HepG2 (cell line): ENCODE results near the gene OGA. TPM values are rescaled to one million over a fixed set of nuclear protein-coding genes. Genes with fewer than 3 reads are reported as not detected.

Experiments
- ARNTL ChIP-seq: sonication (generic); formaldehyde crosslinking; IDR thresholded peaks from 2 replicates; pipeline ENCODE4 v1.4.0; 2020; ENCODE audit warnings: mild to moderate bottlenecking, missing genetic modification reagents
- E2F1 ChIP-seq: sonication (generic); formaldehyde crosslinking; IDR thresholded peaks from 2 replicates; pipeline ENCODE4 v1.5.0; 2020; ENCODE audit warnings: missing genetic modification reagents
- EZH2 ChIP-seq: conservative IDR thresholded peaks from 2 replicates; pipeline ENCODE4 v1.6.1; 2012; ENCODE audit warnings: mild to moderate bottlenecking, low read depth, low read length, moderate library complexity
- HIC2 ChIP-seq: sonication (generic); formaldehyde crosslinking; IDR thresholded peaks from 2 replicates; pipeline ENCODE4 v1.9.0; 2022; ENCODE audit warnings: low read depth, missing genetic modification reagents
- ISL2 ChIP-seq: sonication (generic); formaldehyde crosslinking; IDR thresholded peaks from 2 replicates; pipeline ENCODE4 v1.5.0; 2020; ENCODE audit warnings: missing genetic modification reagents
- KLF6 ChIP-seq: IDR thresholded peaks from 2 replicates; pipeline ENCODE4 v1.8.0; 2016; ENCODE audit warnings: missing biosample characterization, missing genetic modification reagents
- MAFF ChIP-seq: IDR thresholded peaks from 2 replicates; pipeline ENCODE4 v1.6.1; 2011; ENCODE audit warnings: low read depth, low read length, improper control_type of control experiment
- PRDM4 ChIP-seq: sonication (generic); formaldehyde crosslinking; IDR thresholded peaks from 2 replicates; pipeline ENCODE4 v1.9.0; 2021; ENCODE audit warnings: missing genetic modification reagents, borderline replicate concordance
- PREB ChIP-seq: sonication (generic); formaldehyde crosslinking; IDR thresholded peaks from 2 replicates; pipeline ENCODE4 v1.4.0; 2020; ENCODE audit warnings: missing genetic modification reagents
- RELA ChIP-seq: sonication (generic); formaldehyde crosslinking; IDR thresholded peaks from 2 replicates; pipeline ENCODE4 v1.4.0; 2020; ENCODE audit warnings: missing genetic modification reagents
- SMARCC2 ChIP-seq: fragments of 450-650 bp; IDR thresholded peaks from 2 replicates; pipeline ENCODE4 v1.6.1; 2017; ENCODE audit warnings: antibody characterized with exemption, mild to moderate bottlenecking
- ZIK1 ChIP-seq: sonication (generic); formaldehyde crosslinking; IDR thresholded peaks from 2 replicates; pipeline ENCODE4 v1.5.0; 2020; ENCODE audit warnings: mild to moderate bottlenecking, low read depth, missing genetic modification reagents, borderline replicate concordance
- ZNF205 ChIP-seq: IDR thresholded peaks from 2 replicates; pipeline ENCODE4 v1.6.1; 2018; ENCODE audit warnings: missing biosample characterization, missing genetic modification reagents
- ZNF263 ChIP-seq: sonication (generic); formaldehyde crosslinking; IDR thresholded peaks from 2 replicates; pipeline ENCODE4 v1.4.0; 2020; ENCODE audit warnings: missing genetic modification reagents
- ZNF33B ChIP-seq: sonication (generic); formaldehyde crosslinking; IDR thresholded peaks from 2 replicates; pipeline ENCODE4 v1.5.1; 2020; ENCODE audit warnings: mild to moderate bottlenecking, missing genetic modification reagents
- ZNF709 ChIP-seq: sonication (generic); formaldehyde crosslinking; IDR thresholded peaks from 2 replicates; pipeline ENCODE4 v1.5.0; 2020; ENCODE audit warnings: mild to moderate bottlenecking, missing genetic modification reagents
- ZNF720 ChIP-seq: sonication (generic); formaldehyde crosslinking; IDR thresholded peaks from 2 replicates; pipeline ENCODE4 v1.4.0; 2020; ENCODE audit warnings: missing genetic modification reagents
- ZNF788 ChIP-seq: sonication (generic); formaldehyde crosslinking; IDR thresholded peaks from 2 replicates; pipeline ENCODE4 v1.5.0; 2020; ENCODE audit warnings: mild to moderate bottlenecking, missing genetic modification reagents, borderline replicate concordance
- ZSCAN20 ChIP-seq: sonication (generic); formaldehyde crosslinking; IDR thresholded peaks from 2 replicates; pipeline ENCODE4 v1.4.0; 2020; ENCODE audit warnings: missing genetic modification reagents, mild to moderate bottlenecking, borderline replicate concordance
- polyA plus RNA-seq, 8 experiments: library from polyadenylated mRNA; depleted of rRNA in 3 of 8; stranded (reverse) in 7 of 8; unstranded in 1 of 8; fragments of >200 nt; fragmentation: Illumina TruSeq in 4 of 8; extraction: Trizol in 4 of 8; gene quantifications; 2 replicates each; pipeline versions ENCODE4 v1.2.1 to v1.2.3, GENCODE V29; 2011 to 2016; ENCODE audit warnings: low read depth in 4 of 8, missing spikeins in 1 of 8, mixed read lengths in 1 of 8; ENCODE audit not compliant: insufficient read depth in 1 of 8
- total RNA-seq, 5 experiments: library from RNA; depleted of rRNA; stranded (reverse); fragments of >200 nt; fragmentation: Illumina TruSeq; extraction: Trizol; gene quantifications; 2 replicates each; pipeline ENCODE4 v1.2.3, GENCODE V29; 2016; ENCODE audit warnings: low read depth in 1 of 5
- TF ChIP-seq, protein P1 (sequence below): sonication (generic); formaldehyde crosslinking; IDR thresholded peaks from 2 replicates; pipeline ENCODE4 v1.5.1; 2020; ENCODE audit warnings: mild to moderate bottlenecking, missing genetic modification reagents, borderline replicate concordance
- TF ChIP-seq, protein P2 (sequence below): sonication (generic); formaldehyde crosslinking; IDR thresholded peaks from 2 replicates; pipeline ENCODE4 v1.5.1; 2020; ENCODE audit warnings: missing genetic modification reagents, mild to moderate bottlenecking, borderline replicate concordance

OGA gene
- total and polyA plus RNA-seq, 2 of the 13 experiments (the other 11 are each of a cell fraction or from before 2014, with no cell fraction given): 33.2 to 39.8 TPM

DNA sequence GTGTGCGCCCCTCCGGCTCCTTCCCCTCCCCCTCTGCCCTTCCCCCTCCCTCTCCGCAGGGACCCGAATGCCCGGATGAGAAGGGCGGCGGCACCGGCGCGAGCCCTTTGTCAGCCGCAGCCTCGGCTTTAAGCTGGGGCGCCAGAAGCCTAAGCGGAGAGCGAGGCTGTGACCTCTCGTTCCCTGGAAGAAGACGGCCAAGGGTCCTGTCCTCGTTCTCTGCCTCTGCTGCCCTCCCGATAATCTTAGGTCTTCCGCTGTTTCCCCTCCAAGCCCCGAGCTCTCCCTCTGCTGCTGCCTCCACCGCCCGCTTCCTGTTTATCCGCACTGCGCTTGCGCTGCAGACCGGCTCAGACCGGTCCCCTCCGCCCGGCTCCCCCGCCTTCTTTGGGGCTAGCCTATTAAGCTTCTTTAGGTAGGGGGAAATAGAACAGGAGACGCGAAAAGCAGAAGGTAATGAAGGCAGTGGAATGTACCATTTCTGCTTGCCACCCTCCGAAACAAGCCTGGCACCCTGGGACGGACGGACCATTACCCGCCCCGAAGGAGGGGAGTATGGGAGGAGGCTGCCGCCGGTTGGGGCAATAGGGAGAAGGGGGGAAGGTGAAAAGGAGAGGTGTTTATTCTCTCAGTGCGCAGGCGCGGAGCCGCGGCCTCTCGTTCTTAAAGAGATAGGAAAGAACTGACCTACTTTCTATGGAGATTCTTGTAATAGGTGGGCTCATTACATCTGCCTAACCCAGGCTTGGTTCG lies at the start of gene OGA (continued):
- TF ChIP-seq E2F1 (CRISPR knock-in tag) (peak; percentile 68; the same call in 1 of the 2 replicates), HIC2 (CRISPR knock-in tag) (peak; percentile 72; the same call in 1 of the 2 replicates), ZNF709 (CRISPR knock-in tag) (peak; percentile 50; the same call in 1 of the 2 replicates), RELA (CRISPR knock-in tag) (no peak), PRDM4 (CRISPR knock-in tag) (no peak), ARNTL (CRISPR knock-in tag) (no peak), SMARCC2 (no peak), PREB (CRISPR knock-in tag) (no peak), ZNF33B (CRISPR knock-in tag) (0 out of 2 replicates have a peak, but pooled peaks have one; percentile 20), KLF6 (CRISPR knock-in tag) (no peak; the same call in none of the 2 replicates), MAFF (no peak), ZNF720 (no peak), ZIK1 (CRISPR knock-in tag) (peak; percentile 25; the same call in 1 of the 2 replicates), ZSCAN20 (CRISPR knock-in tag) (no peak), ZNF788 (peak; percentile 67; the same call in 1 of the 2 replicates), ZNF205 (CRISPR knock-in tag) (0 out of 2 replicates have a peak, but pooled peaks have one; percentile 31), ISL2 (CRISPR knock-in tag) (peak; percentile 87), ZNF263 (CRISPR knock-in tag) (0 out of 2 replicates have a peak, but pooled peaks have one; percentile 11), EZH2 (no peak)
- TF ChIP-seq, protein P1, sequence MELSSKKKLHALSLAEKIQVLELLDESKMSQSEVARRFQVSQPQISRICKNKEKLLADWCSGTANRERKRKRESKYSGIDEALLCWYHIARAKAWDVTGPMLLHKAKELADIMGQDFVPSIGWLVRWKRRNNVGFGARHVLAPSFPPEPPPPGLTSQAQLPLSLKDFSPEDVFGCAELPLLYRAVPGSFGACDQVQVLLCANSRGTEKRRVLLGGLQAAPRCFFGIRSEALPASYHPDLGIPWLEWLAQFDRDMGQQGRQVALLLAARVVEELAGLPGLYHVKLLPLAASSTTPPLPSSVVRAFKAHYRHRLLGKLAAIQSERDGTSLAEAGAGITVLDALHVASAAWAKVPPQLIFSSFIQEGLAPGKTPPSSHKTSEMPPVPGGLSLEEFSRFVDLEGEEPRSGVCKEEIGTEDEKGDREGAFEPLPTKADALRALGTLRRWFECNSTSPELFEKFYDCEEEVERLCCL (CRISPR knock-in tag): peak; percentile 72; the same call in 1 of the 2 replicates
- TF ChIP-seq, protein P2, sequence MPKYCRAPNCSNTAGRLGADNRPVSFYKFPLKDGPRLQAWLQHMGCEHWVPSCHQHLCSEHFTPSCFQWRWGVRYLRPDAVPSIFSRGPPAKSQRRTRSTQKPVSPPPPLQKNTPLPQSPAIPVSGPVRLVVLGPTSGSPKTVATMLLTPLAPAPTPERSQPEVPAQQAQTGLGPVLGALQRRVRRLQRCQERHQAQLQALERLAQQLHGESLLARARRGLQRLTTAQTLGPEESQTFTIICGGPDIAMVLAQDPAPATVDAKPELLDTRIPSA (CRISPR knock-in tag): no peak
